AG20443 (cell line): ENCODE measurements around the gene FZD10.

Source experiments
- DNase-seq: peaks from one replicate; pipeline ENCODE4 v3.0.0; 2012; ENCODE audit warnings: low spot score, mixed read lengths

FZD10 gene

DNA sequence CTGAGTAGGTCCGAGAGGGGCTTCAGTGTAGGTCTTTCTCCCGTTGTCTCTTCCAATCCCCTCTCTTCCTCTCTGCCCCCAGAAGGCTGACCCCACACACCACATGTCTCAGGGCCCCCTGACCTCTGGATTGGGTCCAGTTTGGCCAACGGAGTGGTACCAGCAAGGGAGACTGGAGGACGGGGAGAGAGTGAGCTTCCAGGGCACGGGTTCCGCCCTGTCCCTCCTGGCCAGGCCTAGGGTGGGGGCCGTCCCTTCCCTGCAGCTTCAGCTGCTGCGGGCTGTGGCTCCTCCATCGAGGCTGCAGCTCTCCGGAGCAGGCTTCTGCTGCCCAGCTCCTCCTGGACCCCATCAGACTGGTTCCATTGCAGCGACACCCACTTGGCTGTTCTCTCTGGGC lies 17.4 kb downstream of the FZD10 start:
- no peak for DNase-seq

DNA sequence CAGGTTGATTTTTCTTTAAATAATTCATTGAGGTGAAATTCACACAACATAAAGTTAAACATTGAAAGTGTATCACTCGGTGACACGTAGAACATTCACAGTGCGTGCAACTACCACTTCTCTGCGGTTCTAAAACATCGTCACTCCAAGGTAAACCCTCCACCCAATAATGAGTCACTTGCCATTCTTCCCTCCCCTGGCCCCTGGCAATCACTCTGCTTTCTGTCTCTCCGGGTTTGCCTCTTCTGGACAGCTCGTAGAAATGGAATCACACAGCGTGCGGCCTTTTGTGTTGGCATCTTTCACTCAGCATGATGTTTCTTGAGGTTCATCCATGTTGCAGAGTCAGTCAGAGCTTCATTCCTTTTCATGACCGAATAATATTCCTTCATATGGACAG lies 18.9 kb downstream of the FZD10 start:
- no peak for DNase-seq

DNA sequence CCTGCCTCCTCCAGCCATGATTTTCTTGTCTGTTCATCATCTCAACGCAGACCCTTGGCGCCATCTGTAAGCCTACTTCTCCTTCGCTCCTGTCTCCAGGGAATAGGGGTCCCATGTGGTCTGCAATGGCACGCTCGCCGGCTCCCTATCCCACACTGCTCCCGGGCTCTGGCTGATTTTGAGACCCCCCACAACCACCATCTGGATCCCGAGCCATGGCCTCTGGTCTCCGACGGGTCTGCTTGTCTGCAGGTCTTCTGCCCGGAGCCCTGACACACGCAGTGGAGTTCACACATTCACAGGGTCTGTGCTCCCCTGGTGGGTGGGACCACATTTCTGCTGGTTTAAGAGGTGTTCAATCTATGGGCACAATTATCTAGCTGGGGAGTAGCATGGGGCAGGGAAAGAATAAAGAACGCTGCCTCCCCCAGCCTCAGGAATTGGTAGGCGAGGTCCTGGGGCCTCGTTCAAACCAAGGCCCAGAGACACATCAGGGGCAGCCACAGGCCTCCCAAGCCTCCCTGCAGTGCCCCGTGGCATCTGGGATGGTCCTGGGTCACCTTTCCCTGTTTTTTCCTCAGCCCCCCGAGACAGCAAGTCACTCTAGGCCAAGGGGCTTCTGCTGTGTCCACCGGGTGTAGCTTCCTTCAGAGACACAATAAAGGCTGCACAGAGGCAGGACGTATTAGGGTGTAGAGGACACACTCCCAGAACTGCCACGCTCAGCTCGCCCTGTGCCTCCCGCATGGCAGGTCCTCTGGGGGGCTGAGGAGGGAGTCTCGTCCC lies 21.5 kb downstream of the FZD10 start:
- no peak for DNase-seq

DNA sequence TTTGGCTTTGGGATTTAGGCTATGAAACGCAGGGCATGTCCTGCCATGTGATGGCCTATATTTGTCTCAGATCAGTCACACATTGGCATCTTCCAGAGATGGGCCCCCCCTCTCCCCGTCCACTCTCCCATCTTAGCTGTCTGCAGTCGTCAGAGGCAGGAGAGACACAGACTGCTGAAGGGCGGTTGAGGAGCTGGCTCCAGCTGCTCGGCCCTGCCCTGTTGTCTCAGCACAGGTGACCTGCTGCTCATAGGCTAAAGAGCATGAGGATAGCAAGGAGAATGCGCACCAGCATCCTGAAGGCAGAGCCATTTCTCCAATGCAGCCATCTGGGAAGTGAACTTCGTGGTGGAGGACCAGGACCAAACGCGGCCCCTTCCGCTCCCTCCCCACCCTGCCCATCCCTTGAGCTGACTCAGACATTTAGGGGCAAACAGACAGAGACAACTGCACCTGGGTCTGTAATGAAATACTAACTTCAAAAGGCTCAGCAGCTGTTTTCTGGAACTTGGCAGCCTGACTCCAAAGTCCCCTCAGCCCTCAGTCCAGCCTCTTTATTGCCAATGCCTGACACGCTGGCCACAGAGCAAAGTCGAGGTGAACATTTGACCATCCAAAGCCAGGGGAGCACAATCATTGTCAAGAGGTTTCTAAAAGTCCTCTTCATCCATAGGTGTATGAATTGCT lies 22.3 kb downstream of the FZD10 start:
- DNase-seq = no peak

- DNase-seq = no peak
Observed at GRCh38 chr12:130185455-130186391, 23.5 kb downstream of the FZD10 start.

DNA sequence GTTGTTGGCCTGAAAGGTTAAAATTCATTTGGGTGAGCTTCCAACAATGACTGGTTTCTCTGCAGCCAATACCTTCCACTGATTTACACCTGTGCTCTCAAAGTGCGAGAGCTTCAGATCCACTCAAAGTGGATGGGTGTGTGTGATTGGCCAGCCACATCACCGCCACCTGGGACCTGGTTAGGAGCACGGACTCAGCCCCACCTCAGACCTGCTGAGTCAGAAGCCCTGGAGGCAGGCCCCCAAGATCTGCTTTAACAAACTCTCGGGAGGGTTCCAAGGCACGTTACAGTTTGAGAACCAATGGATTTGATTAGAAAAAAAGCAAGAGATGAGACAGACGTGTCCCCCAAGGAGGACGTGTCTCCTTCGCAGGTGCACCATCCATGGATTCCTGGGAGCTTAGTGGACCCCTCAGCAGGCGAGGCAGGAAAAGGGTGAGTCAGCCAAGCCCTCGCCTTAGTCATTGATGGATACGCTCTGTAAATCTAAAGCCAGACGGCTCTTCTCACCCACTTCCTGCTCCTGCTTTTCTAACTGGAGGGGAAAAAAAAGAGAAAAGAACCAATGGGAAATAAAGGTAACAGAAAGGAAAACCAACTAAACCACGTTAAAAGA lies 24.5 kb downstream of the FZD10 start:
- DNase-seq = no peak

DNA sequence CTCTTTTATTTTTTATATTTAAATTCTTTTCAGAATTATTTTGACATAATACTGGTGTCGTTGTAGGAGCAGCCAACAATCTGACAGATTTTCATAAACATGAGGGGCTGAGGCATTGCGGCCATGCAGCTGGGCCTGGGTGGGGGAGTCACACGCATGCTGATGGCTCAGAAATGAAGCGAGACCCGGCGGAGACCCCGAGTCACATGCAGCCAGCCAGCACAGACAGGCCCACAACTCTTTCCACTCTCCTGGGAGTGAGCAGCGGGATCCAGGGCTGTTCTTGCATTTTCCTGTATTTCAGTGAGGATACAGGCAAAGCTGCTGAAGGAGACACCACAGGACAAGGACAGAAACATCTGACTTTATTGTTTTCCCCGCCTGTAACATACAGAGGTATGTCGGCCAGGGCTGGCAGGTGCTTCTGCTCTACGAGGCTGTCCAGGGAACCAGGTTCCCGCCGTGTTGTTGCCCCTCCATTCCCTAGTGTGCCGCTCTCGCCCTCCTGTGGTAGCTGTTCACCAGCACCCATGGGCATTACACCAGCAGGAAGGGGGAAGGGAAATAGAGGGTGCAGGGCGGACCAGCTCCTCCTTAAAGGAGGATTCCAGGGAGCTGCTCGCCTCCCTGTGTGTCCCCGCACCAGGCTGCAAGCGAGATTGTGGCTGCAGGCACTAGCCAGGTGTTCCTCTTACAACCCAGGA lies 30.5 kb downstream of the FZD10 start:
- no peak for DNase-seq

DNA sequence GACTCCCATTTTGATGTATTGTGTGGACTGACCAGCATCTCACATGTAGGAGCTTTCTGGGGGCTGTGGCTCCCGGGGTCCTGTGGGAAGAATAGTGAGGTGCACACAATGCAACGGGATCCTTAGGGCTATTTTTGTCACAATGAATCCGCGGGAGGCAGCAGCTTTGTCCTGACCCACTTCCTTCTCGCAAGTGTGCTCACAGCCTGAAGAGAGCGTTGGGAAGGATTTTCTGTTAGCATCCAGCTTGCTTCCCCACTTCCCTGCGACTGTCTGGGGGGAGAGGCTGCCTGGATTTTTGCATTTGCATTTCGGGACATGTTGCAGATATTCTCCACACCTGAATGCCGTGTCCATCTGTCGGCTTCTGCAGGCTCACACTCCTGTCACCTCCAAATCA lies 31.9 kb downstream of the FZD10 start:
- DNase-seq = no peak

GRCh38 chr12:130195369-130195768 lies 33.1 kb downstream of the FZD10 start:
- DNase-seq = no peak

DNA sequence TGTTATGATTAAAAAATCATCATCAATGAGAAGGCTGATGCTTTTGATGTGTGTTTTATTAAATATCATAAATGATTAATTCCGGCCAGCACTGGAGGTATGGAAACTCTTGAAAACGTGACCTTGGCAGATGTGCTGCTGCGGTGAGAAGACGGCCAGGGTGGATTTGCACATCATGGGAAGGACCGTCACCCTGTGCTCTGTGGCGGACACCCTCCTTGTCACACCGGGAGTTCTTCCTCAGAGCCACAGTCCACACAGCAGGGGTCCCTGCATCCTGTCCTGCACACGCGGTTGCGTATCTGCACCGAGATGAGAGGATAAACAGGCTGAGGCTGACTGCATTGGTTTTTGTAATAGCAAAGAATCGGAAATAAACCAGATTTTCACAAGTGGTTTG lies 33.5 kb downstream of the FZD10 start:
- no peak for DNase-seq

DNA sequence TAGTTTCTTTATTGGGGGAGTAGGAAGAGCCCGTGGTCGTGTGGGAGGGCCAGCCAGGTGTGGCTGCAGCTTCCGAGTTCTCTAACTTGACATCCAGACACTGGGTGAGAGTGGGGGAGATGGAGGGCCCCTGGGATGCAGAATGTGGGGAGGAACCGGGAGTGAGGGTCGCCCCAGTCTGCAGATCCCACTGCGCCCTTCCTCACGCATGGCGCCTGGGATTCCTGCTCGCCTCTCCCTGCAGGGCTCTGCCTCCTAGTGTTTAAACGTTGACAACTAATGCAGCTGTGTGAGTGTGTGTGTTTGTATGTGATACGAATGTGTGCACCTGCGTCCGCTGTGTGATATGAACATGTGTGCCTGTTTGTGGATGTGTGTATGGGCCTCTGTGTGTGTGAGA lies 34.6 kb downstream of the FZD10 start:
- no peak for DNase-seq

- no peak for DNase-seq
Observed at GRCh38 chr12:130198026-130198662, 35.9 kb downstream of the FZD10 start.

GRCh38 chr12:130198663-130199060 lies 36.4 kb downstream of the FZD10 start:
- no peak for DNase-seq

- DNase-seq = no peak
Observed at GRCh38 chr12:130199581-130200390, 37.5 kb downstream of the FZD10 start.

- DNase-seq = no peak
Observed at GRCh38 chr12:130200445-130200844, 38.2 kb downstream of the FZD10 start.

DNA sequence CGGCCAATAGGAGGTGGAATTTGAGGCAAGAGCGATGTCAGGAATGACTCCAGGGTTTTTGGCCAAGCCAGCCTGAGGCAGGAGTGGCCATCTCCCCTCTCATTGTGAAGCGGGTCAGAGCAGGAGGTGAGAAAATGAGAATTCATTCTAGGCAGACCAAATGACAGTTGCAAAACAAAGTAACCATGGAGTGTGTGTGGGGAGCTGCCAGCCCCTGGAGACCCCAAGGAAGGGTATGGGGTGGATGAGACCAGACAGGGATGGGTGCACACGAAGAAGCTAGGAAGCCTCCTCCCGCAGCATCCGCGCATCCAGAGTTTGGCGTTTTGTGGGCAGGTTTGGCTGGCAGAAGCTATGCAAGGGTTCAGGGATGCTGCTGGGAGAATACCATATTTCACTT lies 38.8 kb downstream of the FZD10 start:
- DNase-seq = no peak

DNA sequence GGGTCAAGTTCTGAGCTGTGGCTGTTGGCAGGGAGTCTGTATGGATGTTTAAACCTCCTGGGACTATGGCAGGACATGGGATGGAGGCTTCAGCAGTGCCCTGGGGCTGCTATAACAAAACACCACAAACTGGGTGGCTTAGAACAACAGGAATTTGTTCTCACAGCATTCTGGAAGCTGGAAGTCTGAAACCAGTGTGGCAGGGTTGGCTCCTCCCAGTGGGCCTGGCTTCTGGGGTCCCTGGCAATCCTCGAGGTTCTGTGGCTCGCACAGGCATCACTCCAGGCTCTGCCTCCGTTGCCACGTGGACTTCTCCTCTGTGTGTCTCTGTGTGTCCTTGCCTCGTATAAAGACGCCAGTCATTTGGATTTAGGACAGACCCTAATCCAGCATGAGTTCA lies 39.9 kb downstream of the FZD10 start:
- DNase-seq = no peak

GRCh38 chr12:130203151-130203550 lies 40.9 kb downstream of the FZD10 start:
- no peak for DNase-seq

DNA sequence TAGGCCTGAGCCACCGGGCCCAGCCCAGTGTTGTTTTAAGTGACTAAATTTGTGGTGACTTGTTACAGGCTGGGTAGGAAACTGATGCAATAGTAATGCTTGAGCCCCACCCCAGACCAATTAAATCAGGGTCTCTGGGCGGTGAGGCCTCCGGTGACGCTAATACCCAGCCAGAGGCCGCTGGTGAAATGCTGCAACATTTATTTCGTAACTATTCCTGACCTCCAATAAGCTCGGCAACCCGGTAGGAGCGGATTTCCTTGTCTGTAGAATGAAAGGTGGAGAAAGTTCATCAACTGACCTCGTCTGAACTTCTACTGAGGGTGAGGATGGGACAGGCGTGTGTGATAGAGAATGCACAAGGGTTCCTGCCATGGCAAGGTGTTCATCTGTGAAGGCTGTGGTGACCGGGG lies 42.3 kb downstream of the FZD10 start:
- DNase-seq = no peak

GRCh38 chr12:130205495-130205894 lies 43.2 kb downstream of the FZD10 start:
- DNase-seq = no peak
